Measurements from ENCODE around the gene DAP. TPM values are rescaled to one million over a fixed set of nuclear protein-coding genes. Genes with fewer than 3 reads are reported as not detected.

Gene DAP
- polyA plus RNA-seq, 3 donors, result 60.9 to 69.0 (median 62.3) TPM

GRCh38 chr5:10674582-10674981, 86.5 kb downstream of the DAP start:
- no peak overlapping the region for H3K4me3 ChIP-seq (replicated peaks in 1 of 3; ENCODE audit: low read depth in 2 of 3, low read length in 3 of 3)
- no peak overlapping the region for H3K27ac Mint-ChIP-seq

DNA sequence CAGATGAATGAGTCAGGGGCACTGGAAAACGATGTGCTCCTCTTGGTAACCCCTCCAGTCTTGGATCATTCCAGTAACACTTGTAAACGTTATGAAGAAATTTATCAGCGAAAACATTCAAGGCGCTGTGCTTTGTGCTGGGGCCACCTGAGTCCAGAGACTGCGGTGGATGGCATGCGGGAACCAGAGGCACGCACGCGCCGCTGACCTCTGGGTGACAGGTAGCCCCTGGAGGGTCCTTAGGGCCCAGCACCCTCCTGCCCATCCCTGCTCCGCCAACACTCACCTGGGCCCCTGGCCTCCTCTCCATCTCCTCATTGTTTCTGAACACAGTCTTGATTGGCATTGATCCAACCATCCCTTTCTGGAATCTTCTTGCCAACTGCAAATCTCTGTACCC, 86.9 kb downstream of the DAP start:
- no peak overlapping the region for H2AFZ ChIP-seq (ENCODE audit: insufficient read depth, low read depth, low read length, poor library complexity, severe bottlenecking)
- no peaks in the 10 kb centered on the region for H3K79me2 ChIP-seq (ENCODE audit: insufficient read depth, low read length)
- Mint-ChIP-seq H3K27me3 (ENCODE audit: low read depth in 3 of 3) (peaks cover 2 to 8% (median 3%) of the 10 kb centered on the region in 3 donors), H3K9me3 (peaks cover 0 to 7% (median 2%) of the 10 kb centered on the region in 7 donors), H3K4me1 (peaks cover 9% of the 10 kb centered on the region), H3K36me3 (peaks cover 22 to 26% of the 10 kb centered on the region in 2 donors), H3K27ac (no peak overlapping the region), H3K4me3 (no peak overlapping the region)
- H3K27me3 ChIP-seq (ENCODE audit: control insufficient read depth in 2 of 2, insufficient read depth in 2 of 2, low read length in 2 of 2), result no peaks in the 10 kb centered on the region
- TF ChIP-seq CTCF (IDR thresholded peaks at IDR 0.05), result no peak
- intact Hi-C loops (cut with micrococcal nuclease), result no loop called here
- WGBS (ENCODE audit: insufficient coverage), result 98% methylated on average over 11 of the region's 11 CpGs
- no peaks in the 10 kb centered on the region for H4K20me1 ChIP-seq (ENCODE audit: insufficient read depth, low read length)
- H3K27ac ChIP-seq (ENCODE audit: low read depth in 1 of 2, low read length in 2 of 2), result no peak overlapping the region
- DNase-seq, result no peak
- H3K9ac ChIP-seq (ENCODE audit: insufficient read depth, low read length, poor library complexity, severe bottlenecking), result no peak overlapping the region
- H3K9me3 ChIP-seq (replicated peaks in 1 of 2; ENCODE audit: control insufficient read depth in 1 of 2, insufficient read depth in 1 of 2, low read length in 2 of 2), result no peaks in the 10 kb centered on the region
- no peak overlapping the region for H3K4me2 ChIP-seq (replicated peaks; ENCODE audit: extremely low read depth, low read length, poor library complexity, severe bottlenecking)
- H3K36me3 ChIP-seq (replicated peaks in 1 of 2; ENCODE audit: control insufficient read depth in 1 of 2, insufficient read depth in 2 of 2, low read length in 2 of 2), result peaks cover 14 to 24% of the 10 kb centered on the region in 2 donors
- peaks cover 8 to 11% of the 10 kb centered on the region in 2 donors for H3K4me1 ChIP-seq (ENCODE audit: control insufficient read depth in 1 of 2, insufficient read depth in 2 of 2, low read length in 2 of 2)
- no peak overlapping the region for H3K4me3 ChIP-seq (replicated peaks in 1 of 3; ENCODE audit: low read depth in 2 of 3, low read length in 3 of 3)

More at GRCh38 chr5:10674582-10674981, 86.5 kb downstream of the DAP start:
- H3K27ac ChIP-seq (ENCODE audit: low read depth in 1 of 2, low read length in 2 of 2), result no peak overlapping the region
- peaks cover 0 to 7% (median 2%) of the 10 kb centered on the region in 7 donors for H3K9me3 Mint-ChIP-seq
- no peak overlapping the region for H3K9ac ChIP-seq (ENCODE audit: insufficient read depth, low read length, poor library complexity, severe bottlenecking)
- no peaks in the 10 kb centered on the region for H3K27me3 ChIP-seq (ENCODE audit: control insufficient read depth in 2 of 2, insufficient read depth in 2 of 2, low read length in 2 of 2)
- H3K79me2 ChIP-seq (ENCODE audit: insufficient read depth, low read length), result no peaks in the 10 kb centered on the region
- peaks cover 18 to 28% of the 10 kb centered on the region in 2 donors for H3K36me3 ChIP-seq (replicated peaks in 1 of 2; ENCODE audit: control insufficient read depth in 1 of 2, insufficient read depth in 2 of 2, low read length in 2 of 2)
- no peak for DNase-seq
- no peak overlapping the region for H2AFZ ChIP-seq (ENCODE audit: insufficient read depth, low read depth, low read length, poor library complexity, severe bottlenecking)
- intact Hi-C loops (cut with micrococcal nuclease), result no loop called here
- H3K4me3 Mint-ChIP-seq, result no peak overlapping the region
- H3K4me2 ChIP-seq (replicated peaks; ENCODE audit: extremely low read depth, low read length, poor library complexity, severe bottlenecking), result no peak overlapping the region
- TF ChIP-seq CTCF (IDR thresholded peaks at IDR 0.05), result no peak
- peaks cover 9% of the 10 kb centered on the region for H3K4me1 Mint-ChIP-seq
- H3K36me3 Mint-ChIP-seq, result peaks cover 27 to 30% of the 10 kb centered on the region in 2 donors
- peaks cover 2 to 8% (median 3%) of the 10 kb centered on the region in 3 donors for H3K27me3 Mint-ChIP-seq (ENCODE audit: low read depth in 3 of 3)
- peaks cover 8 to 11% of the 10 kb centered on the region in 2 donors for H3K4me1 ChIP-seq (ENCODE audit: control insufficient read depth in 1 of 2, insufficient read depth in 2 of 2, low read length in 2 of 2)
- 54% methylated on average over 3 of the region's 6 CpGs for WGBS (ENCODE audit: insufficient coverage)
- no peaks in the 10 kb centered on the region for H3K9me3 ChIP-seq (replicated peaks in 1 of 2; ENCODE audit: control insufficient read depth in 1 of 2, insufficient read depth in 1 of 2, low read length in 2 of 2)
- no peaks in the 10 kb centered on the region for H4K20me1 ChIP-seq (ENCODE audit: insufficient read depth, low read length)
